Measurements from ENCODE around the gene PDCD7. TPM values are rescaled to one million over a fixed set of nuclear protein-coding genes. Genes with fewer than 3 reads are reported as not detected.

Gene PDCD7
- total RNA-seq, 1 experiment from 2014 or later: 26.2 TPM

DNA sequence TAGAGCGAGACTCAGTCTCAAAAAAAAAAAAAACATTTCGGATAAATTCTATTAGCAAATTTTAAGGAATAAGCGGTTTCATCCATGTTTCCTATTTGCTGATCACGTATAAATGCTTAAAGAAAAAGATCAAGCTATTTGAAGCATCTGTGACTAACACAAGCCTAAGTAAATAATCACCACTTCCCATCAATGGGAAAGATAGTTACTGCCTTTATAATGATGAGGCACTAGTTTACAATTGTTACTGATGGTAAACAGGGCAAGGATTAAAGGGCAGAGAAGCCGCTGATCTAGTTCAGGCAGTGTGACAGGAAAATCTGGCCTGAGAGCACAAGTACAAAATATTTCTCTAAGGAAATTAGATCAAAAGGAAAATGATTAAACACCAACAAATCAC, 37.8 kb upstream of the PDCD7 start:
- no peaks in the 10 kb centered on the region for H3K36me3 ChIP-seq (ENCODE audit: control insufficient read depth, insufficient read depth, low read length)
- H3K4me3 ChIP-seq (ENCODE audit: low read depth, low read length): no peak overlapping the region
- Mint-ChIP-seq H3K4me1 (ENCODE audit: low read depth, unreplicated experiment) (no peaks in the 10 kb centered on the region), H3K36me3 (ENCODE audit: insufficient read depth, unreplicated experiment) (peaks cover 43% of the 10 kb centered on the region), H3K9me3 (ENCODE audit: unreplicated experiment) (no peaks in the 10 kb centered on the region), H3K27me3 (ENCODE audit: insufficient read depth, unreplicated experiment) (no peaks in the 10 kb centered on the region), H3K4me3 (ENCODE audit: unreplicated experiment) (no peak overlapping the region), H3K27ac (ENCODE audit: unreplicated experiment) (no peak overlapping the region)
- H3K9me3 ChIP-seq: no peaks in the 10 kb centered on the region
- BruUV-seq (replicated peaks): no TSS peak
- no peak for TF ChIP-seq CTCF (IDR thresholded peaks at IDR 0.05; ENCODE audit: insufficient read depth in 1 of 2, low read depth in 1 of 2, low read length in 1 of 2, severe bottlenecking in 1 of 2, unreplicated experiment in 1 of 2)
- peaks cover 23% of the 10 kb centered on the region for H3K4me1 ChIP-seq
- CTCF ChIA-PET: interaction anchor here (0.7 kb wide), 1 partner anchor 37 kb away, joined by 3 read pairs; no protein-coding TSS in a partner anchor
- POLR2A ChIA-PET: interaction anchor here (0.6 kb wide), 1 partner anchor 181 kb away, joined by 3 read pairs; no protein-coding TSS in a partner anchor
- peak in 1 of 2 experiments; percentile 21 for DNase-seq
- H3K27me3 ChIP-seq (replicated peaks; ENCODE audit: control insufficient read depth, insufficient read depth, low read length): no peaks in the 10 kb centered on the region
- intact Hi-C loops (cut with micrococcal nuclease; ENCODE audit: unreplicated experiment): no loop called here

DNA sequence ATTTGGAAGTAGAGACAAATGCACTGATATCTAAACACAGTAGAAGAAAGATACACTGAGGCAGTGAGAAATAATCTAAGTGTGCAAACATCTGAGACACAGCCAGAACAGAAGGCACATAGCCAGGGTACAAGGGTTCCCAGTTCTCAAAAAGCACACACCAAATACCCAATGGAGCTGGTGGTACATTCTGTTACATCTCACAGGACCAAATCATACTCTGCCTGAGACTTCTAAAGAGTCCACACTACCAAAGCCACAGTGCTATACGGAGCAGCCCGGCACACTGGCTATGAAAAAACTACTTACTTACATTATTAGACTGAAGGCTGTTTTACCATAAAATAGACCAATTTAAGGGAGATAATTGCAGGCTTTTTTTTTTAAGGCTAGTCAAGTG, 32.3 kb upstream of the PDCD7 start:
- Histone ChIP-seq H3K4me1 (no peaks in the 10 kb centered on the region), H3K36me3 (ENCODE audit: control insufficient read depth, insufficient read depth, low read length) (no peaks in the 10 kb centered on the region), H3K9me3 (no peaks in the 10 kb centered on the region), H3K4me3 (ENCODE audit: low read depth, low read length) (no peak overlapping the region), H3K27me3 (replicated peaks; ENCODE audit: control insufficient read depth, insufficient read depth, low read length) (no peaks in the 10 kb centered on the region)
- CTCF ChIA-PET: no interaction called here
- Mint-ChIP-seq H3K36me3 (ENCODE audit: insufficient read depth, unreplicated experiment) (peaks cover 16% of the 10 kb centered on the region), H3K4me1 (ENCODE audit: low read depth, unreplicated experiment) (no peaks in the 10 kb centered on the region), H3K27me3 (ENCODE audit: insufficient read depth, unreplicated experiment) (no peaks in the 10 kb centered on the region), H3K4me3 (ENCODE audit: unreplicated experiment) (no peak overlapping the region), H3K27ac (ENCODE audit: unreplicated experiment) (no peak overlapping the region), H3K9me3 (ENCODE audit: unreplicated experiment) (no peaks in the 10 kb centered on the region)
- no peak for DNase-seq
- BruUV-seq (replicated peaks): no TSS peak
- TF ChIP-seq CTCF (IDR thresholded peaks at IDR 0.05; ENCODE audit: insufficient read depth in 1 of 2, low read depth in 1 of 2, low read length in 1 of 2, severe bottlenecking in 1 of 2, unreplicated experiment in 1 of 2): no peak
- intact Hi-C loops (cut with micrococcal nuclease; ENCODE audit: unreplicated experiment): no loop called here
- POLR2A ChIA-PET: no interaction called here

- no TSS peak for BruUV-seq (replicated peaks)
- no peak overlapping the region for H3K4me3 Mint-ChIP-seq (ENCODE audit: unreplicated experiment)
- no peaks in the 10 kb centered on the region for H3K27me3 ChIP-seq (replicated peaks; ENCODE audit: control insufficient read depth, insufficient read depth, low read length)
- H3K27me3 Mint-ChIP-seq (ENCODE audit: insufficient read depth, unreplicated experiment): no peaks in the 10 kb centered on the region
- no peak overlapping the region for H3K4me3 ChIP-seq (ENCODE audit: low read depth, low read length)
- H3K9me3 Mint-ChIP-seq (ENCODE audit: unreplicated experiment): no peaks in the 10 kb centered on the region
- H3K4me1 ChIP-seq: no peaks in the 10 kb centered on the region
- no peaks in the 10 kb centered on the region for H3K9me3 ChIP-seq
- peaks cover 20% of the 10 kb centered on the region for H3K36me3 Mint-ChIP-seq (ENCODE audit: insufficient read depth, unreplicated experiment)
- ChIA-PET CTCF (no interaction called here), POLR2A (no interaction called here)
- no peak for DNase-seq
- H3K4me1 Mint-ChIP-seq (ENCODE audit: low read depth, unreplicated experiment): no peaks in the 10 kb centered on the region
- intact Hi-C loops (cut with micrococcal nuclease; ENCODE audit: unreplicated experiment): no loop called here
- H3K36me3 ChIP-seq (ENCODE audit: control insufficient read depth, insufficient read depth, low read length): no peaks in the 10 kb centered on the region
- TF ChIP-seq CTCF (IDR thresholded peaks at IDR 0.05; ENCODE audit: insufficient read depth in 1 of 2, low read depth in 1 of 2, low read length in 1 of 2, severe bottlenecking in 1 of 2, unreplicated experiment in 1 of 2): no peak
- no peak overlapping the region for H3K27ac Mint-ChIP-seq (ENCODE audit: unreplicated experiment)
These were observed 30.5 kb upstream of the PDCD7 start for GRCh38 chr15:65164139-65164538.
